Stimulated activated CD4-positive, alpha-beta T cell treated with anti-CD3 and anti-CD28 coated beads, Interleukin-15, amount 100 ng/mL, for 1 hour (primary cell): Measurements from ENCODE around the gene PLA2G5.

Experiments
- DNase-seq, 2 donors: peaks; one replicate each; pipeline ENCODE4 v3.0.0-alpha.2; 2020; ENCODE audit warnings: low read depth in 1 of 2, low spot score in 1 of 2

The PLA2G5 gene

GRCh38 chr1:20063861-20064292 lies 6.1 kb upstream of the PLA2G5 start:
- DNase-seq: no peak

- no peak for DNase-seq
Measured at GRCh38 chr1:20068722-20069121, 1.3 kb upstream of the PLA2G5 start.

- no peak for DNase-seq
Measured at GRCh38 chr1:20070357-20070756, 363 bp downstream of the PLA2G5 start.

DNA sequence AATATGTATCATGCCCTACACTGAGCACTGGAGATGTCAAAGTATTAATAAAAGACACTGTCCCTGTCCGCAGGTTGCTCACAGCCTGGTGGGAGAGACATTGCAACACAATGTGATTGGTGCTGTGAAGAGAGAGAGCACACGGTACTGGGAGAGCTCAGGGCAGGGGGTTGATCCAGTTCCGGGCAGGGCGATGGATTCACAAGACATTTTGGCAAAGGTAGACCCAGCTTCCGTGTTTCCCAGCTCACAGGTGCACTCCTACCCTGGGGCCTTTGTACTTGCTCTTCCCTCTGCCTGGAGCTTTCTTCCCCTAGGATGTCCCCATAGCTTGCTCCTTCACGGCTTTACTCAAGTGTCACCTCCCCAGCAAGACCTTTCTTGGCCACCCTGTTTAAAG lies 1.4 kb downstream of the PLA2G5 start:
- no peak for DNase-seq

GRCh38 chr1:20072771-20073170 lies 2.8 kb downstream of the PLA2G5 start:
- no peak for DNase-seq

DNA sequence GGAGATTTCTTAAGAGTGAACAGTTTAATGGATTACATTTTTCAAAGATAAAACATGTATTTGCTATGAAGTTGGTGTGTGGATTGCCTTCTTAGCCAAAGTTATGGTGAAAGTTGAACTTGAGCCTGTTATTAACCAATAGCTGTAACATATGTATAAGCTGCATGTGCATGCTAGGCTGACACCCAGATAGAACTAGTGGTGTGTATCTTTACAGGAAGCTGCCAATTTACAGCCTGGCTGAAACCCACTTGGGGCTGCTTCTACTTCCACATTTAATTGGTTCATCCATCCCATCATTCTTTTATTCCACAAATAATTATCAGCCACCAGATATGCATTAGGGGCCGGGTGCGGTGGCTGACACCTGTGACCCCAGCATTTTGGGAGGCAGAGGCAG lies 3.3 kb downstream of the PLA2G5 start:
- DNase-seq: no peak

DNA sequence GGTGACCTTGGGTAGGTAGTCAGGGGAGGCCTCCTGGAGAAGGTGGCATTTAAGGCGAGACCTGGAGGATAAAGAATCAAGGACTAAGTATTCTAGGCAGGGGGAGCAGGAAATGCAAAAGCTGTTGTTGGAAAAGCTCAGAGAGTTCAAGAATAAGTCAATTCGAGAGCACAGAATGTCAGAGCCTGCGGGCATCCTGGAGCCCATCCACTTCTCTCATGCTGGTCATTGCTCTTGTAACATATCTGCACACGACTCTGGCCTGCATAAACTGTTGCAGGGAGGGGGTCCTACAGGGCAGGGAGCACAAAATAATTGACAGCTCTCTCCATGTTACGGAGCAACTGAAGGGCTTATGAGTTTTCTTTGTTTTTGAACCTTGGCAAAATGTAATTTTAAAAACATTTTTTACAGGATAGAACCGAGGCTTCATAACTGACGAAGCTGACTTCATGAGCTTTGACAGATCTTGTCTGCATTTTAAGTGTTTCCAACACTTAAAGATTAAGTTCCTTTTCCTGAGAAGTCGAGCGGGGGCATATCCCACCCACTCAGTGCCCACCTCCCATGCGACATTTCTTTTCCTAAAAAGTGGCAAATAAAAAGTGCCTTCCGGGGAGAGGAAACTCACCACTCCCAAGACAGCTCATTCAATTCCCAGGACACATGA lies 4.2 kb downstream of the PLA2G5 start:
- DNase-seq: no peak

GRCh38 chr1:20074725-20075171 lies 4.8 kb downstream of the PLA2G5 start:
- DNase-seq: no peak

DNA sequence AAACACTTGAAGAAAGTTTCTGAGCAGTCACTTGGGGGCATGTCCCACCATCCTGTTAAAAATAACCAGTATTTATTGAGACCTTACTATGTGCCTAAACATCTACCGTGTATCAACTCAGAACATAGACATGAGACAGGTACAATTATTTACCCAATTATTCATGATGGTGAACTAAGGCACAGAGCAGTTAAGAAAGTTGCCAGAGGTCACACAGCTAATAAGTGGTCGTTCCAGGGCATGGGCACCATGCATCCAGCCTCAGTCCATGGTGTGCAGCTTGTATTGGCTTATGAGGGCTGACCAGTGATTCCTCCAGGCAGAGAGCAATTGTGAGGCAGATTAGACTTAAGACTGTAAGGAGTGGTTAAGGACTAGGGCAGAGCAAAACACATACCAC lies 5.4 kb downstream of the PLA2G5 start:
- no peak for DNase-seq

DNA sequence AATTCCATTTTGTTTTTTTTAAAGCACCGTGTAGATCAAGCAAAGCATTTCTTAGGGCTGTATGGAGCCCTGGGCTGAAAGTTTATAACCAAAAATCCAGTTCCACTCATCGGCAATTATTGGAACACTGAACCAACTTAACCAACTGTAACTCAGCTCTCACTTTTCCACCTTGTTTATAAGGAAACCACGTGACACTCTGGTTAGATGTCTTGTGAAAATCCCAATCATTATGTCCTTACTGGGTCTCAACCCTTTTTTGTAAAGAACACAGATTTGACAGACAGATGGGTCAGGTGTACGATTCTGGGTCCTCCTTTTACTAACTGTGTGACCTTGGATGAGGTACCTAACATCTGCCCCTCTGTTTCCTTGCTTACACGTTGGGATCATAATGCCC lies 6.2 kb downstream of the PLA2G5 start:
- no peak for DNase-seq

GRCh38 chr1:20076710-20077461 lies 6.9 kb downstream of the PLA2G5 start:
- DNase-seq: no peak

DNA sequence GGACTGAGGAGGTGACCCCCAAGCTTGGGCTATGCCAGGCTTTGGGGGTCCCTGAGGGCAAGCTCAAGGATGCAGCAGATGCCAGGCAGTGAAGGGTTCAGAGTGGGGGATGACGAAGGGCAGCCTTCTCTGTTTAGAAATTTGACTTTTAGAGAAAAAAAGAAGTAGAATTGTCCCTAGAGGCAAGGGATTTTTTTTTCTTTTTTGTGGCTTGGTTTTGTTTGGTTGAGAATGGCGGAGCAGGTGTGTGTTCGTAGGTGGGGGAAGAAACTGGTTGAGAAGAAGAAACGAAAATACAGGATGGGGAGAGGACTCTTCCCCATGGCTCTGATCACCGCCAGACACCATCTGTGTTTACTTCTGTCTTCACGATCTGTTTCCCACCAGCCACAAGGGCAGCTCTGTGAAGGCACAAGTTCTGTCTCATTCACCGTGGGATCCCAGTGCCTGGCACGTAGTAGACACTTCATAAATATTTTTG lies 8.2 kb downstream of the PLA2G5 start:
- DNase-seq: no peak

DNA sequence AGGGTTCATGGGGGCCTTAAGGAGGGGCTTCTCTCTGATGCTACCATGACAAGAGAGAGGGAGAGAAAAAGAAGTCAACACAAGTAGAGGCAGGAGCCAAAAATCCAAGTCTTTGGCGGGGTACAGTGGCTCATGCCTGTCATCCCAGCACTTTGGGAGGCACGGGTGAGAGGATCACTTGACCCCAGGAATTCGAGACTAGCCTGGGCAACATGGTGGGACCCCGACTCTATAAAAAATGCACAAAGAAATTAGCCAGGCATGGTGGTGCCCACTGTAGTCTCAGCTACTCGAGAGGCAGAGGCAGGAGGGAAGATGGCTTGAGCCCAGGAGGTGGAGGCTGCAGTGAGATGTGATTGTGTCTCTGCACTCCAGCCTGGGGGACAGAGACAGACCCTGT lies 8.7 kb downstream of the PLA2G5 start:
- DNase-seq: no peak

DNA sequence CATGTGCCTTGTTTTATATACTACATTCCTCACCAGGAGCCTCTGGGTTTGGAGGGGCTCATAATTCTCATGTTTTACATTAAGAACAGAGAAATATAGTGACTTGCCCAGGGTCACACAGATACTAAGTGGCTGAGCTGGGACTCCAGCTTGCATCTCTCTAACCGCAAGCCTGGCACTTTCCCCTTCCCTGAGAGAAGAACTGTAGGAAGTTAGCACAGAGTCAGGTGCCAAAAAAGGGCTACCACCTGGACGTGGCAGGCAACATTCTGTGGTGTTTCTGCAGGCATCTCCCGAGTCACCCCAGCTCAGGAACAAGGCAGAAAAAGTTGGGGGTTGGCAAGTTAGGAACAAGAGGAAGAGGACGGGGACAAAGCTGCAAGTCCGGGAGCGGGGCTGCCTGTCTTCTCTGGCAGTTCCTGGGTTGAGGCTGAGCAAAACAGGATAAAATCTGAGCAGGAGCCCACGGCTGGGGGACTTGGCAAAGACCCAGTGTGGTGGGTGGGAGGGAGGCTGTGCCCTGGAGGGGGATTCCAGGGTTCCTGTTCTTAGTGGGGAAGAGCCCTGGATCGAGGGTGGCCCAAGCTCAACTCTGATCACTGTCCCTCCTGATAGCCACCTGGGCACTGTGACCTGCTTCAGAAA lies 9.8 kb downstream of the PLA2G5 start:
- DNase-seq: no peak

DNA sequence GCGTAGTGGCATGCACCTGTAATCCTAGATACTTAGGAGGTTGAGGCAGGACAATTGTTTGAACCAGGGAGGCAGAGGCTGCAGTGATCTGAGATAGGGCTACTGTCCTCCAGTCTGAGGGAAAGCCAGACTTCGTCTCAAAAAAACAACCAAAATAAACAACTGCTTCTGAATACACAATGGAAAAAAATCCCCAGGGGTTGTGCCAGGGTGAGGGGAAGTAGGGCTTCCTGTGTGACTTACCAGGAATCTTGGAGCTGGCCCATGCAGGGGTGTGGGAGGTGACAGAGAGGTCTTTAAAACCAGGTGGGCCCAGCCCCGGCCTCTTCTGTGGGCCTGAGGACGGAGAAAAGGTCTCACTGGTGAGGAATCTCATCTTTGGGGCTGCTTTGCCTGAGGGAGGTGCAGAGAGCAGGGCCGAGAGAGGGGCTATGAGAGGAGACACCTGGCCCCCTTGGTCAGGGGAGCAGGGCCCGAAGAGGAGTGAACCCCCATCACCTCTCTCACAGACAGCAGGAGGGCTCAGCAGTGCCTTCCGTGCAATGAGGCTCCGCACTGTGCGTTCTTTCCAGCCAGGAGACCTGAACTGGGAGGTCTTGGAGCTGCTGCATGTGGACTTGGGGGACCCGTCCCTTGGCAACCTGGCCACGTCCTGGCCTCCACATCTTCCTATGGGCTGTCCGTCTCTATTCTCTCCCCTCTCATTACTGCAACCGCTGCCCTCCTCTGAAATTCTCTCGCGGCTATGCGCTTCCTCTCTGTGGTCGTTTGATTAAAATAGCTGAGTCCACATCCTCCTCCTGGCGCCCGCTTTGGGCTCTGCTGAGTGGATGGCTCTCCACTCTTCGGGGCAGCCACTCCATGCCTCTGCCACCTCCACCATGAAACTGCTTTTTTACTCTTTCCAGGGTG lies 10.7 kb downstream of the PLA2G5 start:
- DNase-seq: no peak

- no peak for DNase-seq
Measured at GRCh38 chr1:20081353-20081810, 11.4 kb downstream of the PLA2G5 start.

GRCh38 chr1:20082772-20083171 lies 12.8 kb downstream of the PLA2G5 start:
- DNase-seq: no peak

DNA sequence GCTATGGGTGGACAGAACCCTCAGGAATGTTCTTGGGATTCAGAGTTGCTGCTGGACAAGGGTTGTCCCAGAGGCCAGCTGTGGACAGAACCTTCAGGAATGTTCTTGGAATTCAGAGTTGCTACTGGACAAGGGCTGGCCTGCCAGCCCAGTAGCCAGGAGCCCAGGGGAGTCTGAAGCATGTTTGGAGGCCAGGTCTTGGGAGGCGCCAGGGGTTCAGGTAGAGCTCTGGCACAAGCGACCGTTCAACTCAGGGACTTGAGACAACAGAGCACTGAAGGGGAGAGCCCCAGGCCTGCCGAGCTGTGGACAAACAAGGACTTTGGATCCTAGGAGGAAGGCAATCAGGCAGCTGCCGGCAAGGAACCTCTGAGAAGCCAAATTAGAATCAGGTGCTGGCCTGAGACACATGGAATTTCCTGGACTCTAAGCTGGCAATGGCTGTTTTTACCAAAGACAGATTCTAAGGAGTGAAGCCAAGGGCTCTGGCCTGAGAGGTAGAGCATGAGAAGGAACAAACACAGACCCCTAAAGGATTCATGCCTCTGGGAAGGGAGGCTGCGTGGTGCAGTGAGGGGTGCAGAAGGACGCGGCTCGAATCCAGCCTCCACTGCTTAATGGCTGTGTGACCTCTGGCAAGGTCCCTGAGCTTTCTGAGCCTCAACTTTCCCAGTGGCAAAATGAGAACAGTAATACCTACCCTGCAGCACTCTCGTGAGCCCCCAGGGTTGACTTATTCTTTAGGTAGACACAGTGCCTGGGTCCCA lies 13.4 kb downstream of the PLA2G5 start:
- DNase-seq: no peak

DNA sequence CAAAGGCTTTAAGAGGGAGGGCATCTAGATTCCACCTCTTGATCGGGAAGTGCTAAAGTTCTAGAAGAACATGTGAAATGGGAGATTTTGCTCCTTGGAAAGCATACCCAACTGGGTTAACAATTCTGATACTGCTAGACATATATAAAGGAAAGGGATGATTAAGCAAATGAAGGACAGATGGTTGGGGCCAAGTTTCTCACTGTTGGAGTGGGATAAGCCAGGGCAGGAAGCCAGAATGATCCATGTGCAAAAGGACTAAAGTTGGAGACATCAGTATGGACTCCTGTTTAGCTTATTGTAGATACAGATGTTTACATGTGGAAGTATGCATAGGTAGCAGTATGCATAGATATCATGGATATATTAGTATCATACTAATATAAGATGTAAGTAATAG lies 16.8 kb downstream of the PLA2G5 start:
- DNase-seq: no peak

DNA sequence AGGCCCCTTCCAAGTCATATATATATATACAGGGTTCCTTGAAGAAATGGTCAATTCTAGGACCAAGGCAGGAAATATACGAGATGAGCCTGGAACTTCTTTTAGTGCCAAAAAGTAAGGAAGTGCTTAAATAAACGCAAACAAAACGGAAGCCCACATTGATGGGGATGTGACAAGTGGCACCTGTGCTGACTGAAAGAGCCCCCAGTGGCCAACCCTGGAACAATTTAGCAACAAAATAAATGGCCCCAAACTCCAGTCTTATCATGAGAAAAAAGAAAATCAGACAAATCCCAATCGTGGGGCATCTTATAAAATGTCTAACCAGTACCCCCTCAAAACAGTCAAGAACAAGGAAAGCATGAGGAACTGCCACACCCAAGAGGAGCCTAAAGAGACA lies 17.7 kb downstream of the PLA2G5 start:
- no peak for DNase-seq
